ENCODE data around the gene KAT6B.

- TF ChIP-seq CTCF (IDR thresholded peaks at IDR 0.05): no peak
- no peak for TF ChIP-seq POLR2AphosphoS5 (IDR thresholded peaks at IDR 0.05)
- no peak for TF ChIP-seq EP300 (IDR thresholded peaks at IDR 0.05)
- no peak for TF ChIP-seq POLR2A (IDR thresholded peaks at IDR 0.05)
These were observed 55.0 kb downstream of the KAT6B start for GRCh38 chr10:74881253-74881884.

Data from stomach (tissue), 4 donors.